ENCODE measurements around the gene EIPR1.
"Not testable (repeated sequence)": the region's sequence is repeated elsewhere in the genome, so short reads cannot be mapped to it uniquely, and the experiment has no call there.

EIPR1 gene

DNA sequence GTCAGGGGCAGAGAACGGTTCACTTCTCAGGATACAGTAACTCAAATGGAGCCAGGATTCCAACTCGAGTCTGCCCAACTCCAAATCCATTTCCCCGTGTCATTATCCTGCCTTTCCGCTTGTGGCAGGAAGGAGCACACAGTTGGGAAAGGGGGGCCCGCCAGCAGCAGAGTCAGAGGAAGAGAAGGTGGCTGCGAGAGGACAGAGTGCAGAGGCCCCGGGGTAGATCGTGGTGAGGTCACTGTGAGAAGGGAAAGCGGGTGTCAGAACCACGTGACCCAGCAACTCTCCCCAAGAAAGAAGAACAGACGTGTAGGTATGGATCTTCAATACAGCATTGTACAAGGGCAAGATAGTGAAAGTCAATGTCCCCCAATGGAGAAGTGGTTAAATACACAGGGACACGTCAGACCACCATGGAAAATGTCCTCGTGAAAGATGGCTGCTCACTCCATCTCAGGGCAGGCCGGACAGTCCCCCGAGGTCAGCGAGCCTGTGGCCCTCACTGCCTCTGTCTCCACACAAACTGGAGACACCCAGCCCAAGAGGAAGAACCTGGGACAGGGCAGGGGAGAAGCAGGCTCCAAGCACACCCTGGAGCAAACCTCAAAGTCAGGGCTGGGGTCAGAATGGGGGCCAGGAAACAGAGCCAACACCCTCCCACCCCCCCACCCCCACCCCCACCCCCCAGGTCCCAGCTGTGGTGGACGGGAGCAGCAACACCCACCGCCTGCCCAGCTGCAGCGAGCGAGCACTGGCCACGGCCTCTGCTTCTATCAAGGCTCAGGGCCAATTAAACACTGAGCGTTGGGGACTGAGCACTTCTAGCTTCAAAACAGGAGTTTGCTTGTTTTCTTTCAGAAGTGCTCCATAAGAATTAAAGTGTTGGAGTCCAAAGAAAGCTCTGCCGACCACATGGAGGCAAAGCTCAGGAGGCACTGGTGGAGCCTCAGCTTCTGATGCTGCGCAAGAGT is 92.7 kb downstream of the EIPR1 start:
- no peak for DNase-seq

DNA sequence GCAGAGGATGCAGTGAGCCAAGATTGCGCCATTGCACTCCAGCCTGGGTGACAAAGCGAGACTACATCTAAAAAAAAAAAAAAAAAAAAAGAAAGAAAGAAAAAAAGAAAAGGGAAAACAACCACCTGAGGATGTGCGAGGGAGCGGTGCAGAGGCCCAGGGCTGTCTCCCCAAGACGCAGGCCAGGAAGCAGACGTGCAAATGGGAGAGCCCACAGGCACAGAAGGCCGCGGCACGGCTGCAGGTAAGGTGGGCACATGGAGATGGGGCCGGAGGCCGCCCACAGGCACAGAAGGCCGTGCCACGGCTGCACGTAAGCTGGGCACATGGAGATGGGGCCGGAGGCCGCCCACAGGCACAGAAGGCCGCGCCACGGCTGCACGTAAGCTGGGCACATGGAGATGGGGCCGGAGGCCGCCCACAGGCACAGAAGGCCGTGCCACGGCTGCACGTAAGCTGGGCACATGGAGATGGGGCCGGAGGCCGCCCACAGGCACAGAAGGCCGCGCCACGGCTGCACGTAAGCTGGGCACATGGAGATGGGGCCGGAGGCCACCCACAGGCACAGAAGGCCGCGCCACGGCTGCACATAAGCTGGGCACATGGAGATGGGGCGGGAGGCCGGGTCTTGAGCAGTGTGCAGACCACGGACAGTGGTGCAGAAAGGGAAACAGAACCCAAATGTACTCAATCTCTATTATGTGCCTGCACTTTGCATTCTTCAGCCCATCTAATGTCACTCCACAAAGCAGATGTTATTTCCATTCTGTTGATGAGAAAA is 93.6 kb downstream of the EIPR1 start:
- DNase-seq = not testable (repeated sequence)

DNA sequence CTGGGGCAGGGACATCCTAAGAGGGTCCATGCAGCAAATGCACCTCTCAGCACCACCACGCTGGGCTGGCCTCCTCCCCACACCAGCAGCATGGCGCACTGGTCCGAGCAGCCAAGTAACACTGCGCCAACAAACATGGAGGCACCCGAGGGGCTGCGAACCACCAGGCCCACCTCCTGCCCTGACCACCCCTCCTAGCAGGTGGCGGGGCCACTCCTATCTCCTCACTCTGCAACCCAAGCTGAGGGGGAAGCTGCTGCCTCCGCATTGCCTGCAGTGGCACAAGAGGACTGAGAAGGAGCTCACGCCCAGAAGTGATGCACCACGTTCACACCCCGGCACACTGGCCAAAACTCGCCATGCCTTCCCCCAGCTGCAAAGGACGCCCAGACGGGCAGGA is 94.4 kb downstream of the EIPR1 start:
- no peak for DNase-seq

DNA sequence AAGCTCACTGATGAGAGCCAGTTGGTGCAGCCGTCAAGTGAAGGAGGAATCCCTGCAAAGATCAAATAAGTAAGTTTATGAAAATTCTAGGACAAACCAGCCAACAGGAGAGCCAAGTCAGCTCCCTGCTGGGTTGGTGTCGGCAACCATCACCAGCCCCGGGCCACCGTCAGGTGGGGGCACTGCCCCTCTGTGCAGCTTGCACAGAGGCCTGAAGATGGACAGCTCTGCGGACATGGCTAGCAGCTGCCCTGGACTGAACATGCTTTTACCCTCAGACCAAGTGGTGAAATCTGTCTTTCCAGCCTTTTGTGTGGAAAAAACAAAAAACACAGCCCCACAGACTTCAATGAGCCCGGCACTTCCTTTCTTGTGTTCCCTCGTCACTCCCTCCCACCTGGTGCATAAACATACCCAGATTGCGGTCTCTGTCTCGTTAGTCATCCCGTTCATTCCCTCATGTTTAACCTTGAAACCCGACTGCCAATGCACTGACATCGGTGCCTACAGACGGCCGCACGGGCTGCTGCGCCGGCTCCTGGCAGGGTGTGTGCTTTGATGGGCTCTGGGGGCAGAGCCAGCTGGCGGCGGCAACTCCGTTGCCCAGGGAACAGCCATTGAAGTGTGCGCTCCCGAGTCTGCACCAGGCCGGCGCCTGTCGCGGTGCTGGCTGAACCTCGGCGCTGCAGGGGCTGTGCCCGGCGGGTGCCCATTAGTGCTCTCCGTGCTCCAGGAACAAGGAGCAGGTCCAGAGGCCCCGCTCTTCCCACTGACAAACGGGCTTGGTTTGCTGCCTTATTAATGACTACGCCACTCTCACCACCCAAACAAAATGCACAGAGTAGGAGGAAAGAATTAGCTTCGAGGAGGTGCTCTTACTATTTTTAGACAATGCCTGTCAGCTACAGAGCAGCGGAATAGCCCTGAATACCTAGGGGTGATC is 95.3 kb downstream of the EIPR1 start:
- no peak for DNase-seq

- no peak for DNase-seq
These were observed 96.7 kb downstream of the EIPR1 start for GRCh38 chr2:3280683-3281520.

DNA sequence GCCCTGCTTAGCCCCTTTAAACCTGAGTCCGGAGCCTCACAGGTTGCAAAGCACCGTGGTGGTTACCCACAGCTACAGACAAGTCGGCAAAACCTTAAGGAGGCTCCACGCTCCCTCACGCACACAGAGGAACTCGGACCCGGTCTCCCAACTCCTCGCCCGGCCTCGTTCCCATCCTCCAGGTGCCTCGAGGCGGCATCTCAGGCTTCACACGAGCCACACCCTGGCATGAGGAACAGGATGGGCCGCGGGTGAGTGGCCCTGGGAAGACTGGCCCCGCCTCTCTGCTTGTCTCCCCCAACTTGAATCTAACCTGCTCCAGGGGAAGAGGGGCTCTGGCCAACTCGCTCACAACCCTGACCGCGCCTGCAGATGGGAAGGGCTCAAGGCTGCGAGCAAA is 97.4 kb downstream of the EIPR1 start:
- DNase-seq = no peak

- DNase-seq = no peak
These were observed 98.2 kb downstream of the EIPR1 start for GRCh38 chr2:3279236-3279960.

DNA sequence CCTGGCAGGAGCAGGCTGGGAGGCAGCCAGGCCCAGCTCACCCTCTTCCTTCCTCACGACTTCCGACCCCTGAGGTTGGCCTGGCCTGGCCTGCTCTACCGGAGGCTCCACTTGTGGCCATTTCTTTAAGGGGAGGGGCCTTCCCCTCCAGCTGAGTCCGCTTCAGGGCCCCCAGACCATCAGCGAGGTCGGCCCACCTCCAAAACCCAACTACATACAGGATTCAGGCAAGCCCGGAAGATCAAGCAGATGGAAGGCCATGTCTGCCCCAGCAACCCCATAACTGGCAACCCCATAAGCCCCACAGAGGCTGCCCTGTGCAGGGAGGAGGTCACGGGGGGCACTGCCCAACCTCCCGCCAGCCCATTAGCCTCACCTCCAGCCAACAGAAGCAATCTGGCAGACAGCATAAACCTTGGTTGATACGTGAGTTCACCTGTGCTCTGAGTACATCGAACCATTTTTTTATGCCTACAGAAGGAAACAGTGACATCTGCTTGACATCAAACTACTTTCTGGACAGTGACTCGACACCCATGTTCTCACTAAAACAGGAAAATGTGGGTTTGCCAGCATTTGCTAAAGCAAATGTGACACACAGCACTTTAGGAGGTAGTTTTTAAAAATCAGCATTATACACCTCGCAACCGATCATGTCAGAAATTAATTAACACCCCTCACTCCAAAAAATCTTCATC is 98.9 kb downstream of the EIPR1 start:
- no peak for DNase-seq

DNA sequence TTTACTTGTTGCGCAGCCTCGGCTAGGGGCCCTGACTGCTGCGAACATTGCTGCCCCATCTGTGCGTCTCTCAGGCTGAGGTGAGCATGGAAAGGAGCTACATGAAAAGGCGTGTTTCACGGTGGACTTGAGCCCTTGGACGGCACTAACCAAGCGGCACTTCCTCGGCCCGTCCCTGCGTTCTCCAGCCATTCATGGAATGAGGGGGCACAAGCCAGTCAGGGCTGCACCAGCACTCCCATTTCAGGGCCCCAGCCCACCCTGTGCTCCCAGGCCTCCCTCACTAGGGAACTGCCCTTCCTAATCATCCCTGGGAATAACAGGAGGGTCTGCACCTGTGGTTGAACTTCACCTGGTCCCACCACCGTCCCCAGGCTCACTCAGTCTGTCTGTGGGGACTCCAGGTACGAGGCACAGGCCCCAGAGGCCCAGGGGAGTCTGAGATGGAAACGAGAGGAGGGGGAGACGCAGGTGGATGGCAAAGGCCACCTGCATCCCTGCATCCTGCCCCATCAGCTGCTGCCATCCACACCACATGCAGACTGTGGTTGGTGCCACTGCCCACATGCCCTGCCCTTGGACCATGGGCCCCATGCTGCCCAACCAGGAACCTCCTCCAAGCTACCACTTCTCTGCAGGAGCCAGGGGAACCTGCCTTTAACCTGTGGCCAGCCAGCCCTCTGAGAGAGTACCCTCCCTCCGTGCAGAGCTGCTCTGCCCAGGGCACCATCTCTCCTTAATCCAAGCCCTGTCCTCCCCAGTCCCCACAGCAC is 99.7 kb downstream of the EIPR1 start:
- DNase-seq = no peak

DNA sequence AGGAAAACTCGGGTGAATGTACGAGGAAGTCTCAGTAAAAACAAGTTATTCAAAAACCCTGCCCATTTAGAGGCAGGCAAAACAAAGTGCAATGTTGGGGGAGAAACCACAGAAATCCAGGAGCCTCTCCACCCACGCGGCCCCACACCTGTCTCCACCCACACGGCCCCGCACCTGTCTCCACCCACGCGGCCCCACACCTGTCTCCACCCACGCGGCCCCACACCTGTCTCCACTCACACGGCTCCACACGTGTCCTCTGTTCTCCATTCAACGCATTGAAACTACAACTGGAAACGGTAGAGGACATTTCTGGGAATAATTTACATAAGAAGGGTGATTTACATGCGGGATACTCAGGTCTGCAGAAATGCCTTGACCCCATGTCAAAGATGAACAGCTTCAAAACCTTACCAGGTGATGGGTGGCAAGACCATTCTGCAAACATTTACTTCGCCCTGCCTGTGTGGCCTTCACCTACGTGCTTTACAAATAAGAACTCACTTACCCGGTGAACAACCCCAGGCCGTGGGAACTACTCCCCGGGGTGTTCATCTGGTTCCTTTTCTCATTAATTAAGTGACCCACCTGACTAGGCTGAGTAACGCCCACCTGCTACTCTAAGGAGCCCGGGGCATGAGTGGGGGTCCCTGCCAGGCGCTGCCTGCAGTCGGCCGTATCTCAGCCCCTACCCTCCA is 100.4 kb downstream of the EIPR1 start:
- DNase-seq = no peak

DNA sequence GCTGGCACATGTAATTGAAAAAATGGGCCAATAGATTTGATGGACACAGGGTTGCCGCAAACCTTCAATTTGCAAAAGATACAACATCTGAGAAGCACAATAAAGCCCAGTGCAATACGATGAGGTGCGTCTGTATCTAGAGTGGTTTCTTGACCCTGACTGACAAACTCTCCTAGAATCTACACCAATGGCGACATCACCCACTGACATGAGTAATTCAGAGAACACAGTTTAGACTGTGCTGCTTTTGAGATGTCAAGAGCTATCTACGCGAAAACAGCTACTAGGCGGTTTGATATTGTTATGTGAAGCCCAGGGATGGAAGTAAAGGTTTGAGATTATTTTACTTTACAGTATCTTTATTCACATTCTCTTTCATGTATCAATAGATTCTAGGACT is 104.9 kb downstream of the EIPR1 start:
- no peak for DNase-seq

DNA sequence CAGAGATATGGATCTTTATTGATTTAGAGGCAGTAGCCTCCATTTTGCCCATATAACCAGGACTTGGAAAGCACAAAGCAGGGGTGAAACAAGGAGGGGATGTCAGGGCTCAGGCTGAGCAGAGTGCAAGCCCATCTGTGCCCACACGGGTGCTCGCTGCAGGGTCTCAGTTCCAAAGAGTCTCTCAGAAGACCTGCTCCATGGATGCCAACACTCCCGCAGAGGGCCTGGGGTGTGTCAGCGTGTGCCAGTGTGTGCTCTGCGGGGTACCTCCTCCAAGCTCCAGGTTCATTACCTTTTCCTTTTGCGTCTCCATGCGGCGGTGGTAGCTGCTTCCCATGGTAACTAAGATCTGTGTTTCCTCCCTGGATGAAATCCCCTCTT is 107.5 kb downstream of the EIPR1 start:
- DNase-seq = no peak

DNA sequence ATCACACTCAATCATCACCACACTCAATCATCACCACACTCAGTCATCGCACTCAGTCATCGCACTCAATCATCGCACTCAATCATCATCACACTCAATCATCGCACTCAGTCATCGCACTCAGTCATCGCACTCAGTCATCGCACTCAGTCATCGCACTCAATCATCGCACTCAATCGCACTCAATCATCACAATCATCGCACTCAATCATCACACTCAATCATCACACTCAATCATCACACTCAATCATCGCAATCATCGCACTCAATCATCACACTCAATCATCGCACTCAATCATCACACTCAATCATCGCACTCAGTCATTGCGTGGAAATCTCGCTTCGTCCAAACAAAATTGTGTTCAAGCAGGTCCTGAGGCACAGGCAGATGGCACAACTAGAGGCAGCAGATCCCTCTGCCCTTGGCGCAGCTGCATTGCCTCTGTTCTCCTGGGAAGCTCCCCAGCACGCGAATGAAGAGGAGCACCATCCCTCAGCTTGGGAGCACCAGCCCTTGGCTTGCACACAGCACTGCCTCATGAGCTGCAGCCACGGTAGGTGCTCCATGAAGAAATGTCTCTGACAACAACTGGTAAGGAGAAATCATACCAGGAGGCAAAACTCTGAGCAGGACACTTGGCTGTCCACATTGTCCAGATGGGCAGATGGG is 108.1 kb downstream of the EIPR1 start:
- no peak for DNase-seq

DNA sequence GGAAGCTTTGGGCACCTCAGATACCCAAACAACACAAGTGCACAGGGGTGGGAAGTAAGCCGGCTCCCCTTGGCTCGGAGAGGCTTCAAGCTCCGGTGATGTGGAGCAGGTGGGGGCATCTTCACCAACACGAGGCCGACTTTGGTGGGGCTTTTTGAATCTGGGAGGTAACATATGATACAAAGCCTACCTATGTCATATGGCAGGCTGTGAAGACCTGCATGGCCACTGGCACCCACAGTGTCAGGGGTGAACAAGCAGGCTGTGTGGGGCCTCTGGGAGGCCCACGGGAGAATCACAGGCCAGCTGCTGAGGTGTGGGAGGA is 109.0 kb downstream of the EIPR1 start:
- no peak for DNase-seq

DNA sequence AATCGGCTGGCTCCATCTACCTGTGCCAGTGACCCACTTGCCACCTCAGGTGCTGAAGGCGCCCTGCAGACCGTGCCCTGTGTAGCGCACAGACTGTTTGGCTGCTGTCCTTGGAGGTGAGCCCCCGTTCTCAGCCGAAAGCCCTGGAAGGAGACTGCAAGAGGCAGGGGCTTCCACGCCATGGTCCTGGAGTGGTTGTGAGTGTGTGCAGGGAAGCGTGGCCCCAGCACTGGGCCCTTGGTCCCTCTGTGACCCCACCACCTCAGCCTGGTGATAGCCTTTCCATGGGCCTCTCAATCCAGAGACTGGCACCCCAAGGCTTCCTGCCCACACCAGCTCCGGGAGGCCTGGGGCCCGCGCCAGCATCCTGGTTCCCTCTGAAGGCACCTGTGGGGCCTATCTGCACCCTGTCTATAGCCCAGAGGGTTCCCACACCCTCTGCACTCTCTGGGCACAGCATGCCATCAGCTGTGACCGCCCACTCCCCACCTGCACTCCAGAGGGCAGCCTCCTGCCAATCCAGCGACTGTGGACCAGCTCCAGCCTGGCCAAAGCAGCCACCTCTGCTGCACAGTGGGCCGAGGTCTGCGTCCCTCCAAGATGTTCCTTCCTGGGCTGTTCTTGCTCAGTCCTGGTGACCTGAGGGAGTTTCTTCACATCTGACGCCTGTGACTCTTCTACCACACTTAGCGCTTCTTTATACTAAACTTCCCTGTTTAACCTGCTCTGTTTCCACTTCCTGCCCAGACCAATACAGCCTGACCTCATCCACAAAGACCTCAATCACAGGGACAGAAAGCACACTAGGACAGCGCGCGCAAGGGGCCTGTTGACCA is 109.5 kb downstream of the EIPR1 start:
- no peak for DNase-seq

- DNase-seq = no peak
These were observed 110.4 kb downstream of the EIPR1 start for GRCh38 chr2:3266925-3267867.
